HCT116 (cell line): Measurements from ENCODE around the gene RNF150. TPM values are rescaled to one million over a fixed set of nuclear protein-coding genes. Genes with fewer than 3 reads are reported as not detected.

ENCODE experiments used
- ATAC-seq: fragments of 200-7000 bp; cut with Tn5 transposase; 2 replicates; pipeline ENCODE4 v1.9.1; 2020; ENCODE audit warnings: mild to moderate bottlenecking, moderate library complexity
- BruUV-seq: library from RNA; stranded (reverse); fragments of 400-500 nt; replicated peaks from 2 replicates; lab custom pipeline; 2021; lab: Mats Ljungman, UMichigan
- CTCF ChIA-PET: fragments of 300-600 bp; sonication (Branson Sonifier 250); formaldehyde crosslinking; loops from one replicate; lab custom pipeline; 2021; ENCODE audit warnings: antibody characterized with exemption; lab: Charles Lee
- POLR2A ChIA-PET: fragments of 300-600, 350-600 bp; sonication (Branson Sonifier 250); formaldehyde crosslinking; loops from one replicate; lab custom pipeline; 2021; ENCODE audit warnings: antibody characterized with exemption; lab: Charles Lee
- RAD21 ChIA-PET, 2 experiments: fragments of 300-600 bp; sonication (Branson Sonifier 250); formaldehyde crosslinking; loops; one replicate each; lab custom pipeline; 2023; ENCODE audit warnings: low total read pairs in 2 of 2; ENCODE audit not compliant: uncharacterized antibody in 2 of 2, unreplicated experiment in 2 of 2, low non-redundant PET in 1 of 2; lab: Charles Lee
- DNase-seq: peaks from one replicate; pipeline ENCODE4 v3.0.0-alpha.2; 2010; ENCODE audit warnings: low read depth, low spot score
- H2AFZ ChIP-seq: fragments of 200-600 bp; shearing (Covaris generic), sonication (generic); 2 replicates; pipeline ENCODE4 v1.6.1; 2017; ENCODE audit warnings: low read depth, mixed run types, mixed read lengths, antibody characterized with exemption, low read length; ENCODE audit not compliant: poor library complexity, severe bottlenecking
- H3K27ac ChIP-seq: 2 replicates; pipeline ENCODE4 v1.5.1; 2012; ENCODE audit warnings: low read depth, low read length
- H3K27me3 ChIP-seq: fragments of 200-600 bp; sonication (generic); 2 replicates; pipeline ENCODE4 v1.6.1; 2016; ENCODE audit warnings: mixed run types, low read length, mixed read lengths; ENCODE audit not compliant: insufficient read depth
- H3K36me3 ChIP-seq, 2 experiments: fragments of 200-500 bp in 1 of 2; fragments of 200-600 bp in 1 of 2; sonication (Bioruptor generic) in 1 of 2; sonication (generic) in 1 of 2; 2 replicates each; pipeline versions ENCODE4 v1.5.1 to v1.6.1; 2014 to 2016; ENCODE audit warnings: low read length in 2 of 2, inconsistent platforms in 1 of 2, mixed read lengths in 1 of 2, mixed run types in 1 of 2; ENCODE audit not compliant: insufficient read depth in 2 of 2, control insufficient read depth in 1 of 2
- H3K4me1 ChIP-seq, 2 experiments: fragments of 200-600 bp in 1 of 2; sonication (generic) in 1 of 2; 2 replicates each; pipeline versions ENCODE4 v1.5.1 to v1.6.1; 2012 to 2017; ENCODE audit warnings: low read length in 2 of 2, inconsistent platforms in 1 of 2, mild to moderate bottlenecking in 1 of 2, mixed read lengths in 1 of 2, mixed run types in 1 of 2, moderate library complexity in 1 of 2; ENCODE audit not compliant: insufficient read depth in 2 of 2, control insufficient read depth in 1 of 2
- H3K4me2 ChIP-seq: fragments of 200-600 bp; sonication (generic); 2 replicates; pipeline ENCODE4 v1.6.1; 2017; ENCODE audit warnings: mixed run types, low read length, mixed read lengths
- H3K4me3 ChIP-seq, 2 experiments: fragments of 200-600 bp in 1 of 2; sonication (generic) in 1 of 2; replicated peaks in 1 of 2; 2 replicates each; pipeline ENCODE4 v1.5.1; 2011 to 2016; ENCODE audit warnings: low read length in 2 of 2, control low read depth in 1 of 2, low read depth in 1 of 2, mild to moderate bottlenecking in 1 of 2, mixed read lengths in 1 of 2, mixed run types in 1 of 2
- H3K79me2 ChIP-seq: fragments of 200-600 bp; sonication (generic); 2 replicates; pipeline ENCODE4 v1.6.1; 2017; ENCODE audit warnings: mild to moderate bottlenecking, mixed run types, low read length, moderate library complexity, mixed read lengths; ENCODE audit not compliant: insufficient read depth
- H3K9ac ChIP-seq: fragments of 200-600 bp; sonication (generic); 2 replicates; pipeline ENCODE4 v1.6.1; 2016; ENCODE audit warnings: low read length, mixed read lengths
- H3K9me2 ChIP-seq: fragments of 200-600 bp; sonication (generic), shearing (Covaris generic); 2 replicates; pipeline ENCODE4 v1.6.1; 2017; ENCODE audit warnings: mixed run types, mild to moderate bottlenecking, moderate library complexity; ENCODE audit not compliant: insufficient read depth
- H3K9me3 ChIP-seq, 2 experiments: fragments of 200-500 bp in 1 of 2; fragments of 200-600 bp in 1 of 2; sonication (Bioruptor generic) in 1 of 2; sonication (generic) in 1 of 2; 2 replicates each; pipeline ENCODE4 v1.6.1; 2014 to 2017; ENCODE audit warnings: low read length in 2 of 2, mixed read lengths in 2 of 2, inconsistent platforms in 1 of 2, low read depth in 1 of 2, mild to moderate bottlenecking in 1 of 2, mixed run types in 1 of 2, moderate library complexity in 1 of 2; ENCODE audit not compliant: control insufficient read depth in 1 of 2, insufficient read depth in 1 of 2
- H4K20me1 ChIP-seq: fragments of 200-600 bp; sonication (generic), shearing (Covaris generic); 2 replicates; pipeline ENCODE4 v1.6.1; 2017; ENCODE audit warnings: mixed run types, mild to moderate bottlenecking, moderate library complexity; ENCODE audit not compliant: insufficient read depth
- EGR1 ChIP-seq: IDR thresholded peaks from 2 replicates; pipeline ENCODE4 v1.6.1; 2012; ENCODE audit warnings: low read depth
- ELF1 ChIP-seq: IDR thresholded peaks from 2 replicates; pipeline ENCODE4 v1.6.1; 2012; ENCODE audit warnings: low read depth, borderline replicate concordance
- EZH2 ChIP-seq: fragments of 200-600 bp; sonication (generic); IDR thresholded peaks from 2 replicates; pipeline ENCODE4 v1.6.1; 2017; ENCODE audit warnings: antibody characterized with exemption, mixed run types
- EZH2phosphoT487 ChIP-seq: fragments of 200-600 bp; IDR thresholded peaks from 2 replicates; pipeline ENCODE4 v1.6.1; 2018; ENCODE audit warnings: antibody characterized with exemption, borderline replicate concordance
- FOSL1 ChIP-seq: IDR thresholded peaks from 2 replicates; pipeline ENCODE4 v1.6.1; 2012; ENCODE audit warnings: low read depth
- POLR2A ChIP-seq: IDR thresholded peaks from 2 replicates; pipeline ENCODE4 v1.7.0; 2011; ENCODE audit warnings: borderline replicate concordance; ENCODE audit not compliant: insufficient read depth, insufficient read length; ENCODE audit errors: extremely low read depth
- POLR2AphosphoS5 ChIP-seq: IDR thresholded peaks from 2 replicates; pipeline ENCODE4 v1.6.1; 2011; ENCODE audit warnings: mild to moderate bottlenecking, low read depth, low read length, moderate library complexity
- RAD21 ChIP-seq: IDR thresholded peaks from 2 replicates; pipeline ENCODE4 v1.6.1; 2012; ENCODE audit warnings: low read depth, mild to moderate bottlenecking
- SP1 ChIP-seq: IDR thresholded peaks from 2 replicates; pipeline ENCODE4 v1.6.1; 2012; ENCODE audit warnings: low read depth
- TCF7L2 ChIP-seq: IDR thresholded peaks from 2 replicates; pipeline ENCODE4 v1.7.0; 2011; ENCODE audit warnings: borderline replicate concordance, inconsistent platforms; ENCODE audit not compliant: insufficient read depth, insufficient read length; ENCODE audit errors: extremely low read depth
- ZNF274 ChIP-seq: fragments of 200-500 bp; sonication (Bioruptor generic); IDR thresholded peaks from 2 replicates; pipeline ENCODE4 v1.6.1; 2014; ENCODE audit warnings: mild to moderate bottlenecking, low read depth, low read length, inconsistent platforms
- intact Hi-C: fragments of 100-400 bp; cut with micrococcal nuclease; formaldehyde crosslinking; loops from 2 replicates; pipeline ENCODE4 v1.10.0; 2022
- total RNA-seq: library from RNA; stranded (reverse); gene quantifications from one replicate; pipeline ENCODE4 v1.2.1, GENCODE V29; 2021; ENCODE audit not compliant: unreplicated experiment
- TF ChIP-seq, protein P1 (sequence below): IDR thresholded peaks from 2 replicates; pipeline ENCODE4 v1.6.1; 2012
- TF ChIP-seq, protein P2 (sequence below): IDR thresholded peaks from 2 replicates; pipeline ENCODE4 v1.6.1; 2011; ENCODE audit warnings: mild to moderate bottlenecking, low read length, moderate library complexity; ENCODE audit not compliant: insufficient replicate concordance; ENCODE audit errors: extremely low read depth

The RNF150 gene
- total RNA-seq, 1 experiment from 2014 or later: 0.07 TPM

DNA sequence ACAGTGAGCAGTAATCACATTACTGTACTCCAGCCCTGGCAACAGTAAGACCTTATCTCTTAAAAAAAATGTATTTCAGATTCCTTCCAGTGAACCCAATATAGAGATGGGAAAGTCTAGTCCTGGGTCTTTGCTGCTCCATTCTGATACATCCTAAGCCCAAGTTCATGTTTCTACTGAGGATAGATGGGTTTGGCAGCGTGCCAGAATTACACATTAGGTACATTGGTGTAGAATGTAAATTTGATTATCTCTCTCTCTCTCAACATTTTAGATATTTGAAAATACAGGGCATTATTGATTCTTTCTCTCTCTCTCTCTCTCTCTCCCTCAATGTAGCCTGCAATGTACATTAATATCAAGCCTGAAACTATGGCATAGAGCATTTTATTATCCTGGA lies 43.9 kb upstream of the RNF150 start (continued):
- TF ChIP-seq ELF1: no peak
- no peak for TF ChIP-seq SP1
- TF ChIP-seq FOSL1: no peak
- TF ChIP-seq, protein P1, sequence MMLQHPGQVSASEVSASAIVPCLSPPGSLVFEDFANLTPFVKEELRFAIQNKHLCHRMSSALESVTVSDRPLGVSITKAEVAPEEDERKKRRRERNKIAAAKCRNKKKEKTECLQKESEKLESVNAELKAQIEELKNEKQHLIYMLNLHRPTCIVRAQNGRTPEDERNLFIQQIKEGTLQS: no peak
- no peak for TF ChIP-seq ZNF274
- TF ChIP-seq POLR2AphosphoS5: no peak
- TF ChIP-seq, all 23 proteins: peak for 0

DNA sequence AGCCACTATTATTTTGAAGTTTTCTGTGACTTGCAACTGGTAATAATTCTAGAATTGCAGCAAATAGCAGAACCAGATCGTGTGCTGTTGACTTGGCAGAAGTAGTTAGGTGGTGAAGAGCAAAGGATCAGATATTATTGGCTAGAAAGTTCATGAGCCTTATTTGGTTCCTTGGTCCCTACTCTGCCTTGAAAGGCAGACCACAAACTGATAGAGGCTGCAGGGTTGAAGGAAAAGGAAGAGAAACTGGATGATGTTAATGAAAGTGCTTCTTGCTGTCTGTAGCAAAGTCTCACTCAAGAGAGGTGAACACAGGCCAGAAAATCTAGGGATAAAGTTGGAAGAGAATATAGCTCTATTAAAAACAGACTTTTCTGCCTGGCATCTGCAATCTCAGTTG lies 41.2 kb upstream of the RNF150 start:
- Histone ChIP-seq H3K27ac (no peak overlapping the region), H3K27me3 (no peaks in the 10 kb centered on the region), H3K36me3 (no peaks in the 10 kb centered on the region), H3K9me3 (no peaks in the 10 kb centered on the region), H3K4me2 (no peak overlapping the region), H3K79me2 (no peaks in the 10 kb centered on the region), H3K9ac (no peak overlapping the region), H3K9me2 (no peaks in the 10 kb centered on the region), H3K4me1 (no peaks in the 10 kb centered on the region), H4K20me1 (no peaks in the 10 kb centered on the region), H2AFZ (no peak overlapping the region), H3K4me3 (no peak overlapping the region)
- no TSS peak for BruUV-seq
- TF ChIP-seq POLR2A (no peak), ELF1 (no peak), EZH2 (no peak), FOSL1 (no peak), SP1 (no peak), RAD21 (no peak), EZH2phosphoT487 (no peak), EGR1 (no peak), TCF7L2 (no peak)
- TF ChIP-seq, protein P2, sequence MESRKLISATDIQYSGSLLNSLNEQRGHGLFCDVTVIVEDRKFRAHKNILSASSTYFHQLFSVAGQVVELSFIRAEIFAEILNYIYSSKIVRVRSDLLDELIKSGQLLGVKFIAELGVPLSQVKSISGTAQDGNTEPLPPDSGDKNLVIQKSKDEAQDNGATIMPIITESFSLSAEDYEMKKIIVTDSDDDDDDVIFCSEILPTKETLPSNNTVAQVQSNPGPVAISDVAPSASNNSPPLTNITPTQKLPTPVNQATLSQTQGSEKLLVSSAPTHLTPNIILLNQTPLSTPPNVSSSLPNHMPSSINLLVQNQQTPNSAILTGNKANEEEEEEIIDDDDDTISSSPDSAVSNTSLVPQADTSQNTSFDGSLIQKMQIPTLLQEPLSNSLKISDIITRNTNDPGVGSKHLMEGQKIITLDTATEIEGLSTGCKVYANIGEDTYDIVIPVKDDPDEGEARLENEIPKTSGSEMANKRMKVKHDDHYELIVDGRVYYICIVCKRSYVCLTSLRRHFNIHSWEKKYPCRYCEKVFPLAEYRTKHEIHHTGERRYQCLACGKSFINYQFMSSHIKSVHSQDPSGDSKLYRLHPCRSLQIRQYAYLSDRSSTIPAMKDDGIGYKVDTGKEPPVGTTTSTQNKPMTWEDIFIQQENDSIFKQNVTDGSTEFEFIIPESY: no peak
- intact Hi-C loops: loop anchor here (5.0 kb wide), 1 partner anchor 948 kb away; no protein-coding TSS in a partner anchor
- ATAC-seq: no peak
- ChIA-PET POLR2A (no interaction called here), RAD21 (no interaction called here), CTCF (no interaction called here)
- DNase-seq: no peak
